Cerebellar cortex (tissue), 1 donor: ENCODE results near the gene TTC32.

Source experiments
- DNase-seq: peaks from one replicate; pipeline ENCODE4 v3.0.0-alpha.2; 2015; ENCODE audit warnings: low spot score

Gene TTC32

DNA sequence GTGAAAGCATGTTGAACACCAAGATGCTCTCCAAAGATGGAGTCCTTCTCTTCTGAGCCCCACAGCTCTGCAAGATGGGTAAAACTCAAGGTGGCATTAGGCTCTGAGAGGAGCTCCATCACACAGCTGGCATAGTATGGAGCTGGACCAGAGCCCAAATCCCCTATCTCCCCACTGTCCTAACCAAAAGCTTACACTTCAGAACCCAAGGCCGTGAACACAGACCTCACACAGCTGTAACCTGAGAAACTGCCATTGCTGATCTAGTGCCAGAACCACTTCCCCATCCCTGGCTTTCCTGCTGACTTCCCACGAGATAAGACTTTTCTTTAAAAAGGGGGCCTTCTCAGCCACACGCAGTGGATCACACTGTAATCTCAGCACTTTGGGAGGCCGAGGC, 25.0 kb downstream of the TTC32 start:
- no peak for DNase-seq

DNA sequence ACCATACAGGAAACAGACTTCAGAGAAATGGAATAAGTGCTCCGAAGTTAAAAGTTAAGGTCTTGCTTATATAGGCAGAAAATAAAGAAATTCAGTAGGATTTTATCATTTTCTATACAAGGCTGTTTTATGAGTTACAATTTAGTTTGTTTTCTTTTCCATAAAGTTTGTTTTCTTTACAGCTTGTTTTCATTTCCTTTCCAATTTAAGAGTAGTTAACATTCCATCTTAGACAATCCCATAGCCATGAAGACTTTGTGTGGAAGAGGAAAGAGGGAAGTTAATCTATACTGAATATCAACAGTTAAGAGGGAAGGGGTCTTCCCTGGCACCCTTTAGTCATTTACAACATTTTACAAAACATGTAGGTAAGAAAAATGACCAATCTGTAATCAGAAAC, 26.5 kb downstream of the TTC32 start:
- DNase-seq, result no peak

DNA sequence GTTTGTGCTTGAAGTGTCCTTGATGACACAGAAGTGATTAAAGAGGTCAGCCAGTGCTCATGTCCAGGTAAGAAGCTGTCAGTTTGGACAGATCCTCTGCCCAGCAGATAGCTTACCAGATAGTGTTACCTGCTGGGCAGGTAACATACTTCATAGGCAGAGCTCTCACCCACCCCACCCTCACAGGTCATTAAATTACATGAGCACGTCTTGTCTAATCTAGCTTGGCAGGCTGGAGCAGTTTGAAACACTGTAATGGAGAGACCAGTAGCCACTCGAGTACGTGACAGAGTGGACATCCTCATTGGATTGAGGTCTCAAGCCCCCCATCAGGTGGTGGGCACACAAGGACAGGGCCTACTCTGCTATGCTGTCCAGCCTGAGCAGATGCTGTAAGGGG, 27.1 kb downstream of the TTC32 start:
- no peak for DNase-seq

- DNase-seq, result no peak
Observed at GRCh38 chr2:19873014-19873413, 28.8 kb downstream of the TTC32 start.

DNA sequence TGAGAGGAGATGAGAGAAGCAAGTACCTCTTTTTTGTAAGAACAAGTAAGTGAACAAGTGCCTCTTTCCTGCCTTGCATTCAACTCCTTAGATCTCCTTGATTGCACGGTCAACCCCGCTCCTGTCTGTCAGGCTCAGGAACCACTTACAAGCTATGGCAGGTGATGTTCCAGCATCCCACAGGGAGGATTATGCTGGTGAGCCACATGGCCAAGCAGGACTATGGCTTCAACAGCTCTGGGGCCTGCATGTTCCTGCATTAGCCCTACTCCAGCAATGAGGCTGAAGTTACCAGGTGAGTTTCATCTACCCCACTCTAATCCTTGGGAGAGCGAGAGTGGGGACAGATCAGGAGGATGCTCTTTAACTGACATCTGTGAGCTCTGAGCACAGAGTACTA, 29.5 kb downstream of the TTC32 start:
- DNase-seq, result no peak

DNA sequence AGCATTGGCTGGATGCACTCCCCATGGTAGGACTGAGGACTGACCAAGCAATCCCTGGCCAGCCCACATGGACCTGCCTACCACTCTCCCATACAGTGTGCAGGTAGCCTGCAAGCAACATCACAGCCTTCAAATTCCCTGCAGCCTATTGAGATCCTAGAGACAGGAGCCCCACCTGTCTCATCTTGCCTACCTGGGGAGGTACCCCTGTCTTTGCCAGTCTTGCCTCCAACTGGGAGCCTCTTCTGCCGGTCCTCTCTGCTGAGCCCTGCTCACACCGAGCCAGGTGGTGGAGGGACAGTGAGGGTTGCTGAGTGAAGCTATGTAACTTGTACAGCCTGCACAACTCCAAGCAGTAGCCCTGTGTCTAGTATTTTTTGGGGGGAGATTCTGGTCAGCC, 29.9 kb downstream of the TTC32 start:
- no peak for DNase-seq

GRCh38 chr2:19870792-19871191, 31.0 kb downstream of the TTC32 start:
- DNase-seq, result no peak

- DNase-seq, result no peak
Observed at GRCh38 chr2:19868701-19869580, 32.8 kb downstream of the TTC32 start.

DNA sequence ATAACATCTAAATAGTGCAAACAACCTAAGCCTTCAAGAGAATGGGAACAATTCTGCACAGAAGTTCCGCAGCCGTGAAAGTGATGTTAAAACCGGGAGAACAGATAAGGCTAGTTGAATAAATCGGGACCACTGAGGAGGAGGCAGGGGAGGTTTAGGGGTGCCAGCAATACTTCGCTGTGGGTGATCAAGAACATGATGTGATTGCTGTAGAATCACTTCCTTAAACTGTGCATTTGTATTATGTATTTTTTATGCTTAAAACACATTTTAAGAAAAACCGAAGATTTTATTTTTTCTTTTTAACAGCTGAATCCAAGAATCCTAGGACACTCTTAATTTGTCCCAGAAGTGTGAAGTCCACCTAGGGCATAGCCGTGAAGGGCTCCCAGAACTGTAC, 33.6 kb downstream of the TTC32 start:
- no peak for DNase-seq

GRCh38 chr2:19866771-19867170, 35.0 kb downstream of the TTC32 start:
- DNase-seq, result no peak

- no peak for DNase-seq
Observed at GRCh38 chr2:19865151-19865550, 36.6 kb downstream of the TTC32 start.

DNA sequence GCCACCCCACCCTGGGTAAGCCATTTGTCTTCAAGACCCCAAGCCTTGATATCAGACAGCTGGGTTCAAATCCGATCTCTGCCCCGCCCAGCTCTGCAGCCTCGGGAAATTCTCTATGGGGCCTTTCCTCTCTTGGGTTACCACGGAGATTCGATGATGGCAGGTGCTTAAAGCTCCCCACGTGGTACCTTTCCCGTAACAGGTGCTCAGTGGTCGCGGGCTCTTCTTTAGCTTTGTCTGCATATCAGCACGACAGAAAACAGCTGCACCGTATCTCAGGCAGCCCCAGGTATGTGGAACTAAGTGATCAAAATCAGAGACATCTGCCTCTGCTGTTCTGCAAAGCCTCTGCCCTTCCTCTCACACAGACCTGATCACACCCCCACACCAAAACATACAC, 37.4 kb downstream of the TTC32 start:
- no peak for DNase-seq

DNA sequence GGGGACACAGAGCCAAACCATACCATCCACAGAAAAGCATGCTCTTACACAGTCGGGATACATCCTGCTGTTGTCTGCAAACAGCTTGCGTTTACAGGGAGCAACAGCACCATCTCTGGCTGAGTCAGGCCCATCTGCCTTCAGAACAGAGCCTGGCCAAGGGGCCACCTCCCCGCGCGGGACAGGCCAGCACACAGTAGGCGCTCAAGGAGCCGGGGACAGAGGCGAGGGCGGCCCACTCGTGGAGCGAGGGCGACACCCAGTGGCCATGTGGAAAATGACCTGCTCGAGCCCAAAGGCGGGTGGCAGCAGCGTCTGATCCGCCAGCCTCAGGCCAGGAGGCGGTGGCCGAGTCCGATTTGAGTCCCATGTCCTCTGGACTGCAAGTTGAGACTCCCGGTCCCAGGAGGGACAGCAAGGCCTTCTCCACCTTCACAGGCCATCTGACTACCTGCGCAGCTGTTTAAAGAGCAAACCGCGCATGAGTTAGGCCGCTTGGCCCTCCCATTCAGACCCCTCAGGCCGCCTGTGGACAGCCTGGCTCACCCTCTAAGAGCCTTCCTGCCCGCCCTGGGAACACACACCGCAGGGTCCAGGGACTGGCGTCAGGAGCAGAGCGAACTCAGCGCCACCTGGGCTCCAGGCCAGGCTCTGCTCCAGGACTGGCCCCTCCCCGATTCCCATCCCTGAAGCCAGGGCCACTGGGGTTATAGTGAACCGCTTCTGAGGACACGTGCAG, 38.3 kb downstream of the TTC32 start:
- DNase-seq, result peak; percentile 50

DNA sequence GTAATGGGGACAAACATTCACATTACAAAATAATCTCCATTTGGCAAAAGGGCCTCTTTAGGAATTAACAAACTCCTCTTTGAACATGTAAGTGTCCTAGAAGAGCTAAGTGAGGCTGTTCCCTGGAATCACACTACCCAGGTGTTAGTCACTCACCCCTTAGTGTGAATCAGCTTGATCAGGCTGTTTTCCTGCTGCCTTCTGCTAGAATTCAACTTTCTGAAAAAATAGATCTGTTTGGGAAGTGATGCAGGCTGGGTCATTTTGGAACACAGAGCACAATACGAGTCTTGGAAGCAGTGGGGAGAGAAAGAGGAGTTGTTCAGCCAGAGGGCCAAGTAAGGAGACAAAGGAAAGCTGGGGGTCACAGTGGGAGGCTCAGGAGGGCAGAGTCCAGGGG, 40.0 kb downstream of the TTC32 start:
- no peak for DNase-seq

GRCh38 chr2:19860022-19860421, 41.8 kb downstream of the TTC32 start:
- peak; percentile 16 for DNase-seq

DNA sequence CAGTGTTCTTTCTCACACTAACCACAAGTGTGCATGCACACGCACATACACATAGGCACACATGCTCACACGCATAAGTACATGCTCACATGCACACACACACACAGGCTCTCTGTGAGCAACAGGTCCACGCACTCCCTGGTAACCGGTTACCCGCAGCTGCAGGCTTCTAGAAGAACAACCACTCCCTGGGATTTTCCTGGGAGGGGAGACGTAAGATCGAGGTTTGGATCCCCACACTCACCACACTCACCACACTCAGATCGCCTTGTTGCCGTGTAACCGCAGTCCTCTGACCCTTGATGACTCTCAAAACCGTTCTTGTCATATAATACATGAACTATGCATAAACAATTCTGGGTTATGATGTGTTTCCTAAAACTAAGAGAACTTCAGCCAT, 42.2 kb downstream of the TTC32 start:
- DNase-seq, result no peak

DNA sequence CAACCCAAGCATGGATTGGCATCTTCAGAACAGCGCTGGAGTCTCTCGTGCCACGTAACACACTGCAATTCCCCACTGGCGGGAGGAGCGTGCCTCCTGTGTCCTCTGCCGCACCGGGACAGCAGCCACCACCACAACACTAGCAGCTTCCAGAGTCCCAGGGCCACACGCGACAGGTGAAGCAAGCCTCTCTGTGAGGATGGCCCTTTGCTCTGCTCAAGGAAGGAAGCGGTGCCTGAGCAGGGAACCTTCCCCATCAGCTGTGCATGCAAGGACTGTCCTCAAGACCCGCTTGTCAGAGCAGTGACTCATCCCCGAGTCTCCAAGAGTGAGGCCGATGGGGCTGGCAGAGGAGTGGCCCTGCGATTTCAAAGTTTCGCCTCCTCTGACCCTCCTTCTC, 44.0 kb downstream of the TTC32 start:
- DNase-seq, result no peak

GRCh38 chr2:19857100-19857499, 44.7 kb downstream of the TTC32 start:
- DNase-seq, result no peak

DNA sequence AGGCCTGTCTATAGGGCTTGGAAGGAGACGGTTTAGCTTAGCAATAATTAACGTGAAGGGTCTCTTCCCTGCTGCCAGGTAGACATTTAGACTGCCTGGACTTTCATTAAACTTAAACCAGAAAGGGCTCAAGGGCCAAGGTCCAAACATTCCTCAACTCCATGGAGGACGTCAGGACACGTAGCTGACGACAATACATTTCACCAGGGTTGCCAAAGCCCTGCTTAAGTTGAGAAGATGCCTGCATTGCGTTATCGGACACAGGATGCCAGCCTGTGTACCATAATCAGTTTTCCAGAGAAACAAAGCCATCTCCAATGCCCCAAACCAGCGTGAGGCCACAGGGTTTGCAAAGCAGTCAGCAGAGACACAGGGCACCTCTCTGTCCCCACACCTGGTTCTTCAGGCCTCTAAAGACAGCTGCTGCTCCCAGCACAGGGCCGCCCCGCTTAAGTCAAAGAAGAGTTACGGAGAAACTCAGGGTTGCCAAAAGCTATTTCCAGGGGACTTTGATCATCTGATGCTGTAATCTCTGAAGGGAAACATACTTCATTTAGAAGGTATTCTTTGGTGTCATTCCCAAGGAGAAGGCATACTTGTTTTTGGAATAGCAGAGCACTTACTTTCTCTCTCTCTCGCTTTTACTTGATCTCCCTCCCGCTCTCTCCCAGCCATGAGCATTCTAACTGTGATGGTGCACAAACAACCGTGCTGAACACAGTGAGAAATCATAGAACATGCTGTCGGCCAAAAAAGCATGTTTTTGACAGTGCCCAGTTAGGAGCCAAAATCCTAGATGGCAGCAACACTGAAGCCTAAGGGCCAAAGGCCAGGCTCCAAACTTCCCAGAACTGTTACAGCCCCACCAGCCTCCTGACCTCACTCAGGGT, 46.0 kb downstream of the TTC32 start:
- DNase-seq, result no peak

GRCh38 chr2:19854596-19855541, 46.9 kb downstream of the TTC32 start:
- no peak for DNase-seq

- no peak for DNase-seq
Observed at GRCh38 chr2:19851116-19851695, 50.6 kb downstream of the TTC32 start.
